PC-9 (cell line): ENCODE measurements around the gene CHSY1.

Experiments used
- CTCF ChIP-seq: fragments of 200-600 bp; sonication (generic); conservative IDR thresholded peaks from 2 replicates; pipeline ENCODE4 v1.6.1; 2017; ENCODE audit warnings: mixed run types, antibody characterized with exemption, mild to moderate bottlenecking, moderate library complexity
- EZH2 ChIP-seq: fragments of 200-600 bp; sonication (generic); IDR thresholded peaks from 2 replicates; pipeline ENCODE4 v1.8.0; 2017; ENCODE audit warnings: antibody characterized with exemption, low read depth

- TF ChIP-seq EZH2 (no peak), CTCF (no peak)
Measured at GRCh38 chr15:101176625-101177024, 75.2 kb downstream of the CHSY1 start.
